GM21529 (cell line): ENCODE measurements around the gene RAB3A.
"Not testable (repeated sequence)": the region's sequence is repeated elsewhere in the genome, so short reads cannot be mapped to it uniquely, and the experiment has no call there.

Experiments used
- ATAC-seq: cut with Tn5 transposase; IDR thresholded peaks from one replicate; pipeline ENCODE4 v1.9.1; 2021; ENCODE audit not compliant: unreplicated experiment

Gene RAB3A

DNA sequence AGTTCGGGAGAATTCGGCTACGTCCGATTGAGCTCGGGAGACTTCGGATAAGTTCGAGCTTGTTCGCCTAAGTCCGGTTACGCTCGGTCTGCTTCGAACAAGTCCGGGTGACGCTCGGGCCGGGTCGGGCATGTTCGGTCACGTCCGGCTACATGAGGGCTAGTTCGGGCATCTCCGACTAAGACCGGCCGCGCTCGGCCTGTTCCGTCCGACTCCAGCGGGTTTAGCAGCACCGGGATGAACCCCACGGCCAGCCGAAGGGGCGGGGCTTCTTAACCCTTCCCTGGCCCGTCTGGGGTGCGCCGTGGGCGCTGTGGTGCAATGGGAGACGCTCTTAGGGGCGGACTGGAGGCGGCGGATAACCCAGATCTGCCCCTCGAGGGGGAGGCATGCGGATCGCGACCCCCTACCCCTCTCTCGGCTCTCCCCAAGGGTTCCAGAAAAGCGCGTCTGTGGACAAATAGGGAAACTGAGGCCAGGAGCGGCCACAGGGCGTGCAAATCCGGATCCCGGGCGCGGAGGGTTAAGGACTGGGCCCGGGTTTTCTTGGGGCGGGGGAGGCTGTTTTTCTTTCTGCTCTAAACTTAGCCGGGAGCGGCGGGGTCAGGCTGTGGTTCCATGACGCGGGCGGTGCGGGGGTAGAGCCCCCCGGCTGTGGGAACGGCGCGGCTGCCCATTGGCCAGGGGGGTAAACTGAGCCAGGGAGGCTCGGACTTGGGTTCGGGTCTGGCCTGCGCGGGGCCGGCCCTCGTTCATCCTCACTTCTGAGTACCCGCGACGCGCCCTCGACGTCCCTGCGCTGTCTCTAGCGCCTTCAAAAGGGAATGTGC is 20.9 kb upstream of the RAB3A start:
- peak; percentile 86 for ATAC-seq

DNA sequence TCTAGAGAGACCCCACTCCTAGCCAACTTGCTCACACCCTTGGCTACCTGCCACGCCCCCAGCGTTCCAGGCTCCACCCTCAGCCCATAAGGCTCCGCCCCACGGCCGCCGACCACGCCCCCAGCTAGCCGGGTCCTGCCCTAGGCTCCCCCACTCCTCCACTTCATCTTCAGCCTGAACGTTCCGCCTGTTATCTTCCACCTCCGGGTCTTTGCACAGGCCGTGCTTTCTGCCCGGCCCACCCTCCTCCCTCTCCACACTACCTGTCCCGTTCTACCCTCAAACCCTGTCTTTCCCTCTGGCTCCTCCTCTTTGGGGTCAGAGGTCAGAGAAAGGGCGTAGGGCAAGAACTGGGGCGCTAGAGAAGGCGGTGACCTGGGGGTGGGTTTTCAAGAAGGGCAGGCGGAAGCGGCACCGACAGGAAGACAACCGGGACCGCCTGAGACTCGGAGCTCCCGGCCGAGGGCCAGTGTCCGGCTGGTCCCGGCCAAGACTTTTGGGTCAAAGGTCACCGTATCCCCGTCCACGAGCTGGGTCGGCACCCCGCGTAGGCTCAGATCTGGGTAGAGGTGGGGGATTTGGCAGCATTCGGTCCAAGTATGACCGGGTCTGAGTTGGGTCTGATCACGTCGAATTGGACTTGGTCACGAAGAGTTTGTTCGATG is 20.1 kb upstream of the RAB3A start:
- ATAC-seq: no peak

DNA sequence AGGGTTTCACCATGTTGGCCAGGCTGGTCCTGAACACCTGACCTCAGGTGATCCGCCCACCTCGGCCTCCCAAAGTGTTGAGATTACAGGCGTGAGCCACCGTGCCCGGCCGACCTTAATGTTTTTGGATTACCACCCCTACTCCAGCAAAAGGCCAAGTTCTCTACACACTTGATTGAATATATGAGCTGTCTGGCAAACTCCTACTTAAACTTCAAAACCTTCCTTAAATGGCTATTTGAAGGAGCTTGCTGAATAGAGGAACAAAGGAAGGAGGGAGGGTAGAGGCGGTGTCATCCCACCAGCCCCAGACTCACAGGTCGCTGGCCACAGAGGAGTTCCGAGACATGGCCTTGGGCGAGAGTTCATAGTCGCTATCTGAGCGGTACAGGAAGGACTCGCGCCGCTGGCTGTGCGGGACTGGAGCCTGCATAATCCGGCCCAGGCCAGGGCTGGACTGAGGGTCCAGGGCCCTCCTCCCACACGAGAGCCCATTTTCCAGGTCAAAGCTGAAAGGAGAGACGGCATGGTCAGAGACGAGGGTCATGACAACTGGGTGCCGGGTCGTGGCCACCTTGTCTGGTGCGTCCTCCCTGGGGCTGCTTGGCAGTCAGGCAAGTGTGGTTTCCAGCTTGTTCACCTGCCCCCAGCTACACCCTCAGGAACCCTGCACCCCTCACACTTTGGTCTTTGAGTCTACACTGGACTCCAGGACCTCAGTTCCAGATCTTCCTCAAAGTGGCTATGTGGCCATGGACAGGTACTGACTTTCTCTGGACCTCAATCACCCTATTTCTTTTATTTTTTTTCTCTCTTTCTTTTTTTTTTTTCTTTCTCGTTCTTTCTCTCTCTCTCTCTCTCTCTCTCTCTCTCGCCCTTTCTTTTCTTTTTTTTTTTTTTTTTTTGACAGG is 18.2 kb upstream of the RAB3A start:
- ATAC-seq: no peak

DNA sequence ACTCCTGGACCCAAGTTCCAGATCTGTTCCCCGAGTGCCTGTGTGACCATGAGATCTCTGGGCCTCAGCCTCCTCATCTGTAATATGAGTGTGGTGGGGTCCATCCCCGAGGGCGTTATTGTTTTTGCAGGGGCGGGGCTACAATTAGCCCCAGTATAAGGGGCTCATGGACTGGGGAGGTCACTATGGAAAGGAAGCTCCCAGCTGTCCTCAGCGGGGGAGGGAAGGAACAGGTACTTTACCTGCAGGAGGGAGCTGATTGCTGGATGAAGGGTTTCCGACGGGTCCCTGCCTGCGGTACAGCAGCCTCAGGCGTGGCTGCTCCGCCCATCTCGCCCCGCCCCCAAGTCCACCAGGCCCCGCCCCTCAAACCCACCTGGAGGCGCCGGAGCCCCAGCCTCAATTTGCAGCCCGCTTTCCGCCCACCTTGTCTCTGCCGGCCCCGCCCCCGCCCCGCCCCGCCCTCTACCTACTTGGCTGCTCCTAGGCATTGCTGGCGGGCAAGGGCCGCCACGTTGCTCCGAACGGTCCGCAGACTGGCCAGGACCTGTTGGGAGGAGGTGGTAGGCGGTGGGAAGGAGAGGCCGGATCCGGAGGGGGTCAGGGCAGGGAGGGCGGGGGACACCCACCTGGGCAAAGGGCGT is 16.9 kb upstream of the RAB3A start:
- no peak for ATAC-seq

DNA sequence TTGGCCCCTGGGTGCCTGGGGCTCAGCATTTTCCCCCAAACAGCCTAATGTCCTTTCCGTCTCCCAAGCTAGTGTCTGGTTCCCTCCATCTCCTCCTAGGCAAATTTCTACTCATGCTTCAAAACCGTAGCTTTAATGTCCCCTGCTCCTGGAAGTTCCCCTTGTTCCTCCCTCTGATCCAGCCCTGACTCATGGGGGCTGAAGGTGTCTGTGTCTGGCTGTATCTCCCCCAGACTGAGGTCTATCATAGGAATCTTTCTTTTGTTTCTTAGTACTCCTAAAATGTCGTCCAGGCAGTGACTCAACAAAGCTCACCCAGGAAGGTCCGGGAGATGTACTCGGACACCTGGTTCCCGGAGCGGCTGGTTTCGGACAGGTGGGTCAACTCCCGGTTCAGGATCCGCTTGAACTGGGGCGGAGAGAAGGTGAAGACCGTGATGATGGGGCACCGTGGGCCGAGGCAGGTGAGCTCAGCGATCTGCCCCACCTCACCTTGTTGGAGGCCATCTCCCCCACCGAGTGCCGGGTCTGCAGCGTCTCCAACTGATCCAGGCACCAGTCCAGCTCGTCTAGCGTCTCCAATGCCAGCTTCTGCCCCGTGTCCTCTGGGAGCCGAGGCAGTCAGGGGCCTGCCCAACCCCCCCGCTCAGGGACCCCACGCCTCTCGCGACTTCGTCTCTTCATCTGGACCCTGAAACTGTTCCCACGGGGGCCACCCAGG is 16.2 kb upstream of the RAB3A start:
- no peak for ATAC-seq

DNA sequence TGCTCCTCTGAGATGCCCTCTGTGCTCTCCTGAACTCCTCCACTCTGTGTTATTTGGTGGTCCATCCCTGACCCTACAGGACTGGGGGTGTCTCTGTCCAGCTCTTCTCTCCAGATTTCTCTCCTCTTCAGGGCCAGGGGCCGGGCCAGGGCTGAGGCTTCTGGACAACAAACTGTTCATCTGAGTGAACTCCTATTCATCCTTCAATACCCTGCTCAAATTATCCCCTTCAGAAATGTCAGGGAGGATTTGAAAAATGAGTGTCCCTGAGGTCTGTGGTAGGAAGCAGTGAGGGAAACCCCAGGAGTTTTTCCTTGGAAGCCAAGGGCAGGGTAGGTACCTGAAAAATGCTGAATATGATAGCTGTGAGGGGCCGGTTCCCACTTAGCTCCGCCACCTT is 14.8 kb upstream of the RAB3A start:
- no peak for ATAC-seq

DNA sequence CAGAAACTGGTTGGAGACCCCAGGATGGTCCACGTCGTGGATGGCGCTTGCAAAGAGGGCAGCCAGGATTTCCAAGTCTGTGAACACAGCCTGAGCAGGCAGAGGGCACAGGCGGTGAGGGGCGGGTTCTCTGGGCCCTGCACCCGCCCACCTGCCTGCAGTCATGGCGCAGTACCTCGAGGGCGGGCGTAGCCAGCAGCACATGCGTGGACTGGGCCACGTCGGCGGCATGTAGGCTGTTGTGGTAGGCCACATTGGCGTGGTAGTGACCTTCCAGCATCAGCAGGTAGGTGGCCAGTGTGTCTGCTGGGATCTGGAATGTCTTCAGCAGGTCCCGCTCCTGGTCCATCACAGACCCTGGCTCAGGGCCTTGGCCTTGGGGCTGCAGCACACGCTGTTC is 14.3 kb upstream of the RAB3A start:
- no peak for ATAC-seq

DNA sequence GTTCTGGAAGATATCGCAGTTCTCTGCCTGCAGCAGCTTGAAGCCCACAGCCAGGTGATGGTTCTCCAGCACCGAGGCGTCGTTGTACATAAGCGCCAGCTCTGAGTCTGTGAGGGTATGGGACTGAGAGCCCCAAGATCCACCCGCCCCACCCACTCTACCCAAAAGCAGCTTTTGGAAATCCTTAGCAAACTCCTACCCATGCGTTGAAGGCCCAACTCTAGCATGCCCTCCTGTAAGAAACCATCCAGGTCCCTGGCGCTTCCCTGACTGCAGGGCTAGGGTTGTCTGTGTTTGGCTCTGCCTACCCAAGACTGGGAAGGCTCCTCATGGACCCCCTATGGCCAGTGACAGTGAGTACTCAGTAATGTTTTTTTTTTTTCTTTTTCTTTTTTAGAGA is 12.9 kb upstream of the RAB3A start:
- no peak for ATAC-seq

DNA sequence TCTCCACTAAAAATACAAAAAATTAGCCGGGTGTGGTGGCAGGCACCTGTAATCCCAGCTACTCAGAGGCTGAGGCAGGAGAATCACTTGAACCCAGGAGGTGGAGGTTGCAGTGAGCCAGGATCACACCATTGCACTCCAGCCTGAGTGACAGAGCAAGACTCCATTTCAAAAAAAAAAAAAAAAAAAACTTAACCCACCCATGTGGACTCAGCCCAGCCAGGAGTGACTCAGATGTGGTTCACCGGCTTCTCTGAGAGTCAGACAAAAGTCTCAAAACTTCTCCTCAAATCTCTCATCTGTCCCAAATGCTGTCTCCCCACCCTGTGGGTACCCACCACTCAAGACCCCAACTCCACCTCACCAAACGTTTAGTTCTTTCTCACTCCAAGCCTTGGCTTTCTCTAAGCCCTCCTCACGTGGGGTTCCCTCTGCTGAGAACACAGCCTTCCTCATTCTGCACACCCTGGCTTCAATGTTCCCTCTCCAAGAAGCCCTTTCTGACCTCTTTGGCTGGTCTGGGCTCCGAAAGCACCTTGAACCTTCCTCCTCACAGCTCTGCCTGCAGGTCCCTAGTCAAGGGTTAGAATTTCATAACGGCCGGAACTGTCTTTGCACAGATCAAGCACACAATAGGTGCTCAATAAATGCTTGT is 11.1 kb upstream of the RAB3A start:
- ATAC-seq: no peak

DNA sequence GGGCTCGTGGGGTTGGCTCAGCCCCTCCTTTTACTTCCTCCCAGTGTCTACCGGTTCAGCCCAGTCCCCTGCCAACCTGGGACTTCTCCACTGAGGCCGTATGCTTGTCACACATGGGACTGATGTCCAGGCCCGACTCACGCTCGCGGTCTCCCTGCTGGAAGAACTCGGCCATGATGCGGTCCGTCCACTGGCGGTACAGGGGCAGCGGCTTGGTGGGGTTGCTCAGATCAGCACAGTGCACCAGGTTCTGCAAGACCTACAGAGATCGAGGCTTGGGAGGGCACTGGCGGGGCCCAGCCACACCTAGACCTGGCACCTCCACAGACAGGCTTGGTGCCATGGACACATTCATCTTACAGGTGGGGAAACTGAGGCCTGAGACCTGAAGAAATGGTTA is 7.8 kb upstream of the RAB3A start:
- ATAC-seq: no peak

DNA sequence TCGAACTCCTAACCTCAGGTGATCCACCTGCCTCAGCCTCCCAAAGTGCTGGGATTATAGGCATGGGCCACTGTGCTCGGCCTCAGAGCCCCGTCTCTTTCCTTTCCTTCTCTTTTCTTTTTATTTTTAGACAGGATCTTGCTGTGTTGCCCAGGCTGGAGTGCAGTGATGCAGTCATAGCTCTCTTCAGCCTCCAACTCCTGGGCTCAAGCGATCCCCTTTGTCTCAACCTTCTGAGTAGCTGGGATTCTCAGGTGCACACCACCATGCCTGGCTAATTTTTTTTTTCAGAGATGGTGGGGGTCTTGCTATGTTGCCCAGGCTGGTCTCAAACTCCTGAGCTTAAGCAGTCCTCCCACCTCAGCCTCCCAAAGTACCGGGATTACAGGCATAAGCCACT is 6.1 kb upstream of the RAB3A start:
- not testable (repeated sequence) for ATAC-seq

DNA sequence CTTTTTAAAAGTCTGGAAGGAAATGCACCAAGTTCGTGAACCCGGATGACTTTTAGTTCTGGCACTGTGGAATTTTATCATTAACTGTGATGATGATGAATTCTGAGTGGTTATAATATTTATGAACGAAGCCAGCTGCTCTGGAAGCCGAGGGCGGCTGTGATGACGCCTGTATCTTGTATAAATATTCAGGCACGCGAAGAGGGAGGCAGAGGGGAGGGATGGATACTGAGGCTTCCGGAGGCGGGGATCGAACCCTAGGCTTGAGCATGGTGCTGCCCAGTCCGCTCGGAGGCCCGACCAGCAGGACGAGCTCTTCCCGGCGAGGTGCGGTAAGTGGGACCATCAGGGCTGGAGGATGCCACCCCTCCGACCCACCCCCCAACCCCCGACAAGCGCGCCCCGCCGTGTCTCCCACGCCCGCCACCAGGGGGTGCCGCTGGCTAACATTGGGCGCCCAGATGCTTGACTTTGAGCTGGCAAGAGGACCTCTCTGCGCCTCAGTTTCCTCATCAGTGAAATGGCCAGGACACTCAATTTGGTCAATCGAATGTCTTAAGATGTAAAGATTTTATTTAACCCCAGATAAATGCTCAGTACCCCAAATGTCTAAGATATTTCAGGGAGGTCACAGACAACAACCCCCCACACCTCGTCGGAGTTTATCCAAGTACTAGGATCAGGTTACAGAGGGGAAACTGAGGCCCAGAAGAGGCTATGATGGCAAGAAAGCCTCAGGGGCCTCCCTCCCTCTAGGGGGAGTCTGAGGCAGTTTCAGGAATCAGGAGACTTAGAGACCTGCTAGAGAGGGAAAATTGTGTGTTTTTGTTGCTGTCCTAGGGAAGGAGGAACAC is 4.5 kb upstream of the RAB3A start:
- ATAC-seq: no peak

DNA sequence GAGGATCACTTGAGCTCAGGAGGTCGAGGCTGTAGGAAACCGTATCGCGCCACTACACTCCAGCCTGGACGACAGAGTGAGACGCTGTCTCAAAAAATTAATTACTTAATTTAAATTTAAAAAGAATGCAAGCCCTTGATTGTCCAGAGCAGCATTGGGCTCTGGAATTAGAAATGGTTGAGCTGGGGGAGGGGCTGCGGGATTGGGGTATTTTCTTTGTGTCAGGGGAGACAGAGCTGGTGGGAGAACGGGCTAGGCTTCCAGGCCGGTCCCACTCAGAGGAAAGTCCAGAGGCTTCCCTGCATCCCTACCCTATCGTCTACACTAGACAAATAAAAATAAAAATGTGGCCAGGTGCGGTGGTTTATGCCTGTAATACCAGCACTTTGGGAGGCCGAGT is 2.2 kb upstream of the RAB3A start:
- ATAC-seq: no peak

DNA sequence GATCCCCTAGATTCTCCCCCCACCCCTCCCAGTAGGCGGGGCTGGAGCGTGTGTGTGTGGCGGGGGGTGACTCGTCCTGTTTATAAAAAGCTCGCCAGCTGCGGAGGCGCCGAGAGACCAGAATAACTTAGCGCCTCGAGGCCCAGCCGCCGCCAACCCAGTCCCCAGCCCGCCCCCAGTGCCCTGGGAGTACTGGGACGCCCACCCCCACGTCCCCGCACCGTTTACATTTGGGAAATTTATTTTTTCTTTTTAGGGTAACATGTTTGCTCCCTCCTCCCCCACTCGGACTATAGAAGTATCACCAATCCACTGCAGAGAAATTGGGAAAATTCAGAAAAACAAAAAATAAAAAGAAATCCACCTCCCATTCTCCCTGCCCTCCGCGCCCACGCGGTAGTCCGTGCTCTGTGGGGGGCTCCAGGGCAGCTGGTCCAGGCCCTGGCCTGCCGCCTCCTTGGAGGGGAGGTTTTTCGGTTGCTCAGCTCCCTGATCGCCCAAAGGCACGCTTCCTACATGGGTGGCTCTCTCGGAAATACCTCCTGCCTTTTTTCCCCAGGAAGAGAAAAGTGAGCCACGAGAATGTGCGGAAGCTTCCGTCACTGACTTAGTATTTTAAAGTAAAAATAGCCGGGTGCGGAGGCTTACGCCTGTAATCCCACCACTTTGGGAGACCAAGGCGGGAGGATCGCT is 1.5 kb upstream of the RAB3A start:
- ATAC-seq: no peak

DNA sequence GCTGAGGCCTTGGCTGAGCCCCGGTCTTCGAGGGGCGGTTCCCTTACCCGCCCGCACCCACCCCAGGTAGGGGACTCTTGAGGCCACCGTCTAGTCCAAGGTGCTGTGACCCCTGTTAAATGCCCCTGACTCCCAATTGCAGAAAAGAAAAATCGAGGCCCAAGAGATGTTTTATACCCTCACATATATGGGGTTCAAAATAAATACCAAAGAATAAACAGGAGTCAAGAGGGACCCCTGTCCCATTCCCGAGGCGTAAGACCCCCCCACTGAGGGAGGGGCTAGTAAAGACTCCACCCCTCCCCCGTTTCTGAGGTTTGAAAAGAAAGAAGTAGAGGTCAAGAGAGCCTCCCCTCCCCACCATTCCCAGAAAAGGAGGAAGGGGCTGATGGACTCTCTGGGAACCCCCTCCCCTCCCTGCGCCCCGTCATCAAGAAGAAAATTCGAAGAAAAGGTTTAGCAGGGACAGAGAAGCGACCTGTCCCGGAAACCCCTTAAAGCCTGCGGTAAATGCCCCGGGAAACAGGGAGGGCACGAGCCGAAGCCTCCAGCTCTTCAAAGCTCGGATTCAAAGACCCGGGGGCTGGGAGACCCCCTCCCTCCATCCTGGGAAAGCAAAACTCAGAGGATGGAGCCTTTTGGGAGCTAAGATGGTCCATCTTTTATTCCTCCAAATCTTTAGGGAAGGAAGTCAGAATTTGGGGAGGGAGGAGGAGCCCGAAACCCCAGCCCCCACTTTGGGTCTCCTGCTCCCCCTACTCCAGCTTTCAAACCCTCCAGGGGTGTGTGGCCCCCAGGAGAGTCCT is 755 bp upstream of the RAB3A start:
- peak; percentile 16 for ATAC-seq

DNA sequence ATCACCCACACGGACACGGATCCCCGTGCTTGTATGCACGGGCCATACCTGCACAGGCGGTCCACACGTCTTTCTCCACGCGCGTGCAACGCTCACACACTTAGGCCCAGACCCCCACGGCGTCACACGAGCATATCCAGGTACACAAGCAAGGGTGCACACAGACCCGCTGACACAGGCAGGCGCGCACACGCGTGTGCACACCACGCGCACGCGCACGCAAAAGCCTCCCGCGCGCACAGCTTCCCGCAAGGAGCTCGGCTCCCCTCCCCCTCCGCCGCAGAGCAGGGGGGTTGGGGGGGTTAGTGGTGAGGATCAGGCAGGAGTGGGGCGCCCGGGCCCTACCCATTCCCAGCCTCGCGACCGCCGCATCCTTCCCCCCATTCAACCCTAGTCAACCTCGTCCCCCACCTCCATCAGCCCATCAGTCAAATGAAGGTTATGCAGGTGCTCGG is 407 bp downstream of the RAB3A start:
- ATAC-seq: no peak

DNA sequence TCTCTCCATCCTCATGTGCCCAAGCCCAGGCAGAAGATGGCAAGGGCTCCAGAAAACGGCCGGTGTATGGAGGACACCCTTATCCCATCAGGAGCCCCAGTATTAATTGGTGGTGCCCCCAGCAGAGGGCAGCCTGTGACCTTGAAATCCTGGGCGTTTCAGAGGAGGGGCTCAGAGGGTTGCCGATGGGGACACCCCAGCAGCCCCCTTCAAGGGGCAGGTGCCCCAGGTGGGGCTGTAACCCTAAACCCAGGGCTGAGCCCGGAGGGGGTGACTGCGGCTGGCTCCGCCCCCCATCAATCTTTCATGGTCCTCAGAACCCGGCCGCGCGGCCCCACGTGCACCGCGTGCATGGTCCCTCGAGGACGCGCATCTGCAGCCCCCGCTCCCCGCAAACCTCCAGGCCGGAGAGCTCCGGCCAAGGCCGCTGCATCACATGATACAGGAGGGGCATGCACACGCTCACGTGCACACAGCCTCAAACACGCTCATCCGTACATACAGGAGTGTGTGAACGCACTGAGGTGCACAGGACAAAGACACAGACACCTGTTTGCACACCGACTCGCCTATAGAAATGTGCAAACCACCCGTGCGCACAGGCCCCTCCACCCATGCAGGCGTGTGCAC is 949 bp downstream of the RAB3A start:
- ATAC-seq: no peak
